ENCODE results near the gene AQP7. TPM values are rescaled to one million over a fixed set of nuclear protein-coding genes. Genes with fewer than 3 reads are reported as not detected.
"Not testable (repeated sequence)": the region's sequence is repeated elsewhere in the genome, so short reads cannot be mapped to it uniquely, and the experiment has no call there.

Gene AQP7
- total and polyA plus RNA-seq, 2 donors (not counting 1 experiment from before 2014, with no cell fraction given): 0.09 to 0.83 TPM

DNA sequence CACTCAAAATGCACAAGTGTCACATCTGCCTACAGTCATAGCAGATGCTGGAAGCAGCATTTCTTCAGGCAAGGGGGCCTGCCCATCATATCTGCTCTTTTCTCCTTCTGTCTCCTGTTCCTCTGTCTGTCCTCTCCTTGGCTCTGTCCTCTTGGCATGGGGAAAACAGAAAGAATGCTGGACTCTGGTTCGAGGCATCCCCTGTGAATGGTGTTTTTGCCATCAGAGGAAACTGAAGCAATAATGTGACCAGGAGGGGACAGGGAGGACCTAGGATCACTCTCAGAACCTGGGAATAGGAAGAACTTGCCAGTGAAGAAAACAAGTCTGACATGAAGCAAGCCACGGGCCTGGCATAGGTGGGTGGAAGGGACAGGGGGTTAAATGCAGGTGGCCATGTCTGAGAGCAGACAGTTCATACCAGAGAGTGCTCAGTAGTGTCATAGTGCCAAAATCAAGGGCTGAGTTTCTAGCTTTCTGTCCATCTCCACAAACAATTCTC, 35.3 kb downstream of the AQP7 start:
- no peaks in the 10 kb centered on the region for H3K79me2 ChIP-seq (ENCODE audit: control insufficient read depth, insufficient read depth, low read length)
- H4K20me1 ChIP-seq (ENCODE audit: control insufficient read depth, extremely low read depth, insufficient read depth, low read length): no peaks in the 10 kb centered on the region
- no peaks in the 10 kb centered on the region for H3K9me3 ChIP-seq (ENCODE audit: control insufficient read depth, insufficient read depth, low read depth, low read length)
- no peaks in the 10 kb centered on the region for H3K4me1 ChIP-seq (ENCODE audit: control insufficient read depth, extremely low read depth, insufficient read depth, low read length)
- H3K4me2 ChIP-seq (ENCODE audit: extremely low read depth, insufficient read depth, low read length): no peak overlapping the region
- no peaks in the 10 kb centered on the region for H3K27me3 ChIP-seq (ENCODE audit: control insufficient read depth, insufficient read depth, low read length)
- no peak overlapping the region for H3K9ac ChIP-seq (ENCODE audit: insufficient read depth, low read length)
- H3K27ac ChIP-seq (ENCODE audit: insufficient read depth, low read length): no peak overlapping the region
- H2AFZ ChIP-seq (ENCODE audit: low read length): no peak overlapping the region
- TF ChIP-seq, protein P1, sequence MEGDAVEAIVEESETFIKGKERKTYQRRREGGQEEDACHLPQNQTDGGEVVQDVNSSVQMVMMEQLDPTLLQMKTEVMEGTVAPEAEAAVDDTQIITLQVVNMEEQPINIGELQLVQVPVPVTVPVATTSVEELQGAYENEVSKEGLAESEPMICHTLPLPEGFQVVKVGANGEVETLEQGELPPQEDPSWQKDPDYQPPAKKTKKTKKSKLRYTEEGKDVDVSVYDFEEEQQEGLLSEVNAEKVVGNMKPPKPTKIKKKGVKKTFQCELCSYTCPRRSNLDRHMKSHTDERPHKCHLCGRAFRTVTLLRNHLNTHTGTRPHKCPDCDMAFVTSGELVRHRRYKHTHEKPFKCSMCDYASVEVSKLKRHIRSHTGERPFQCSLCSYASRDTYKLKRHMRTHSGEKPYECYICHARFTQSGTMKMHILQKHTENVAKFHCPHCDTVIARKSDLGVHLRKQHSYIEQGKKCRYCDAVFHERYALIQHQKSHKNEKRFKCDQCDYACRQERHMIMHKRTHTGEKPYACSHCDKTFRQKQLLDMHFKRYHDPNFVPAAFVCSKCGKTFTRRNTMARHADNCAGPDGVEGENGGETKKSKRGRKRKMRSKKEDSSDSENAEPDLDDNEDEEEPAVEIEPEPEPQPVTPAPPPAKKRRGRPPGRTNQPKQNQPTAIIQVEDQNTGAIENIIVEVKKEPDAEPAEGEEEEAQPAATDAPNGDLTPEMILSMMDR (conservative IDR thresholded peaks at IDR 0.05 in 1 of 2, IDR thresholded peaks at IDR 0.05 in 1 of 2; ENCODE audit: low read depth in 1 of 2, low read length in 2 of 2): no peak
- TF ChIP-seq EZH2 (IDR thresholded peaks at IDR 0.05; ENCODE audit: low read length, missing control alignments): no peak
- H3K4me3 ChIP-seq (replicated peaks in 1 of 4; ENCODE audit: control extremely low read depth in 1 of 4, insufficient read depth in 1 of 4, low read depth in 3 of 4, low read length in 4 of 4): no peak overlapping the region
- no peak for DNase-seq (ENCODE audit: low read depth in 2 of 2)
- peaks cover 22% of the 10 kb centered on the region for H3K36me3 ChIP-seq (ENCODE audit: control insufficient read depth, insufficient read depth, low read length)

DNA sequence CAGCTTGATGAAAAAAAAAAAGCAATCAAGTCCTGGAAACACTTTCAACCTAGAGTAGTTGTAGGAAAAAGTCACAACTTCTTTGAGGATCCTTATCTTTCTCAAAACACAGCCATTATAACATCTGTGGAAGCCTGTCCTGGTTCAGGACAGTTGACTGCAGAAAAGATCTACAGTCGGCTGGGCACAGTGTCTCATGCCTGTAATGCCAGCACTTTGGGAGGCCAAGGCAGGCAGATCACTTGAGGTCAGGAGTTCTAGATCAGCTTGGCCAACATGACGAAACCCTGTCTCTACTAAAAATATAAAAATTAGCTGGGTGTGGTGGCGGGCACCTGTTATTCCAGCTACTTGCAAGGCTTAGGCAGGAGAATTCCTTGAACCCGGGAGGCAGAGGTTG, 37.6 kb downstream of the AQP7 start:
- H4K20me1 ChIP-seq (ENCODE audit: control insufficient read depth, extremely low read depth, insufficient read depth, low read length); H3K27me3 ChIP-seq (ENCODE audit: control insufficient read depth, insufficient read depth, low read length); H3K4me2 ChIP-seq (ENCODE audit: extremely low read depth, insufficient read depth, low read length); H3K4me3 ChIP-seq (replicated peaks in 1 of 4; ENCODE audit: control extremely low read depth in 1 of 4, insufficient read depth in 1 of 4, low read depth in 3 of 4, low read length in 4 of 4); DNase-seq (ENCODE audit: low read depth in 2 of 2); H3K9me3 ChIP-seq (ENCODE audit: control insufficient read depth, insufficient read depth, low read depth, low read length); H3K27ac ChIP-seq (ENCODE audit: insufficient read depth, low read length); H3K4me1 ChIP-seq (ENCODE audit: control insufficient read depth, extremely low read depth, insufficient read depth, low read length); H3K79me2 ChIP-seq (ENCODE audit: control insufficient read depth, insufficient read depth, low read length); H2AFZ ChIP-seq (ENCODE audit: low read length); H3K9ac ChIP-seq (ENCODE audit: insufficient read depth, low read length): not testable (repeated sequence)
- peaks cover 16% of the 10 kb centered on the region for H3K36me3 ChIP-seq (ENCODE audit: control insufficient read depth, insufficient read depth, low read length)

DNA sequence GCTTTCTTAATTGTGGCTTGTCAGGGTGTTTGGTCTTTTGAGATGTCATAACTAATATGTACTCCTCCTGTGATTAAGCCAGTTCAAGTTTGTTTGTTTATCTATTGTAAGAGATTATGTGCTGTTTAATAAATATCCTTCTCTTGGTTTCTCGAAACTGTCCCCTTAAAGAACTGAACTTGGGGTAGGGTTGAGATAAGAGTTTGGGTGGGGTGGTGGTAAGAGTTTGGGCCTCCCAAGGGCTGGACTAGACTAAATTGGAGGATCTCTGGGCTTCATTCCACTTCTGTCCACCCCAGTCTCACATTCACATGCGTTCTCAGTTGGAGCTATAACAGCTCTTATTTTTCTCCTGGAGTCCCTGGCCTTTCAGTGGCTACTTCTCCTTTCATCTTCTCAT, 38.2 kb downstream of the AQP7 start:
- Histone ChIP-seq H3K9me3 (ENCODE audit: control insufficient read depth, insufficient read depth, low read depth, low read length) (no peaks in the 10 kb centered on the region), H3K79me2 (ENCODE audit: control insufficient read depth, insufficient read depth, low read length) (no peaks in the 10 kb centered on the region), H3K4me2 (ENCODE audit: extremely low read depth, insufficient read depth, low read length) (no peak overlapping the region), H3K4me3 (replicated peaks in 1 of 4; ENCODE audit: control extremely low read depth in 1 of 4, insufficient read depth in 1 of 4, low read depth in 3 of 4, low read length in 4 of 4) (no peak overlapping the region), H3K9ac (ENCODE audit: insufficient read depth, low read length) (no peak overlapping the region), H3K4me1 (ENCODE audit: control insufficient read depth, extremely low read depth, insufficient read depth, low read length) (no peaks in the 10 kb centered on the region), H3K27me3 (ENCODE audit: control insufficient read depth, insufficient read depth, low read length) (no peaks in the 10 kb centered on the region), H3K27ac (ENCODE audit: insufficient read depth, low read length) (no peak overlapping the region), H3K36me3 (ENCODE audit: control insufficient read depth, insufficient read depth, low read length) (peaks cover 15% of the 10 kb centered on the region), H2AFZ (ENCODE audit: low read length) (no peak overlapping the region), H4K20me1 (ENCODE audit: control insufficient read depth, extremely low read depth, insufficient read depth, low read length) (no peaks in the 10 kb centered on the region)
- DNase-seq (ENCODE audit: low read depth in 2 of 2): no peak
- TF ChIP-seq, protein P1 (conservative IDR thresholded peaks at IDR 0.05 in 1 of 2, IDR thresholded peaks at IDR 0.05 in 1 of 2; ENCODE audit: low read depth in 1 of 2, low read length in 2 of 2): no peak
- no peak for TF ChIP-seq EZH2 (IDR thresholded peaks at IDR 0.05; ENCODE audit: low read length, missing control alignments)

DNA sequence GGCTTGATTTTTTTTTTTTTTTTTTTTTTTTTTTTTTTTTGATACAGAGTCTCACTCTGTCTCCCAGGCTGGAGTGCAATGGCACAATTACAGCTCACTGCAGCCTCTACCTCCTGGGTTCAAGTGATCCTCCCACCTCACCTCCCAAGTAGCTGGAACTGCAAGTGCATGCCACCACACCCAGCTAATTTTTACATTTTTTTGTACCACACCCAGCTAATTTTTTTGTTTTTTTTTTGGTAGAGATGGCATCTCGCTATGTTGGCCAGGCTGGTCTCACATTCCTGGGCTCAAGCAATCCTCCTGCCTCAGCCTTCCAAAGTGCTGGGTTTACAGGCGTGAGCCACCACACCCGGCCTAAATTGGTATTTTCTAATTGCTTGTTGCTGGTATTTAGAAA, 43.7 kb downstream of the AQP7 start:
- not testable (repeated sequence) for H3K36me3 ChIP-seq (ENCODE audit: control insufficient read depth, insufficient read depth, low read length); H3K27me3 ChIP-seq (ENCODE audit: control insufficient read depth, insufficient read depth, low read length); H3K4me3 ChIP-seq (replicated peaks in 1 of 4; ENCODE audit: control extremely low read depth in 1 of 4, insufficient read depth in 1 of 4, low read depth in 3 of 4, low read length in 4 of 4); H3K9me3 ChIP-seq (ENCODE audit: control insufficient read depth, insufficient read depth, low read depth, low read length); H3K4me1 ChIP-seq (ENCODE audit: control insufficient read depth, extremely low read depth, insufficient read depth, low read length); H3K4me2 ChIP-seq (ENCODE audit: extremely low read depth, insufficient read depth, low read length); H3K27ac ChIP-seq (ENCODE audit: insufficient read depth, low read length); H2AFZ ChIP-seq (ENCODE audit: low read length); H4K20me1 ChIP-seq (ENCODE audit: control insufficient read depth, extremely low read depth, insufficient read depth, low read length); DNase-seq (ENCODE audit: low read depth in 2 of 2); H3K9ac ChIP-seq (ENCODE audit: insufficient read depth, low read length); H3K79me2 ChIP-seq (ENCODE audit: control insufficient read depth, insufficient read depth, low read length)
